Measurements from ENCODE around the gene ZC3H18.

Gene ZC3H18

GRCh38 chr16:88680554-88681083, 110.4 kb downstream of the ZC3H18 start:
- TF ChIP-seq CTCF (IDR thresholded peaks at IDR 0.05; ENCODE audit: low read depth, low read length), result no peak
- TF ChIP-seq POLR2A (IDR thresholded peaks at IDR 0.05; ENCODE audit: extremely low read depth, insufficient read length), result no peak
- TF ChIP-seq MYC (IDR thresholded peaks at IDR 0.05; ENCODE audit: low read depth, low read length), result no peak
- no peak for TF ChIP-seq MAX (IDR thresholded peaks at IDR 0.05; ENCODE audit: low read depth, low read length)
- DNase-seq (ENCODE audit: low read depth), result no peak
- no peak overlapping the region for H3K4me3 ChIP-seq (ENCODE audit: low read depth, low read length)

- DNase-seq (ENCODE audit: low read depth), result peak; percentile 62
- H3K4me3 ChIP-seq (ENCODE audit: low read depth, low read length), result no peak overlapping the region
- TF ChIP-seq MAX (IDR thresholded peaks at IDR 0.05; ENCODE audit: low read depth, low read length), result no peak
- TF ChIP-seq MYC (IDR thresholded peaks at IDR 0.05; ENCODE audit: low read depth, low read length), result no peak
- TF ChIP-seq POLR2A (IDR thresholded peaks at IDR 0.05; ENCODE audit: extremely low read depth, insufficient read length), result no peak
- TF ChIP-seq CTCF (IDR thresholded peaks at IDR 0.05; ENCODE audit: low read depth, low read length), result peak; percentile 47
Observed at GRCh38 chr16:88681084-88681680, 111.0 kb downstream of the ZC3H18 start.

Measured in NB4 (cell line).